ENCODE results near the gene TMCO2.

Gene TMCO2

DNA sequence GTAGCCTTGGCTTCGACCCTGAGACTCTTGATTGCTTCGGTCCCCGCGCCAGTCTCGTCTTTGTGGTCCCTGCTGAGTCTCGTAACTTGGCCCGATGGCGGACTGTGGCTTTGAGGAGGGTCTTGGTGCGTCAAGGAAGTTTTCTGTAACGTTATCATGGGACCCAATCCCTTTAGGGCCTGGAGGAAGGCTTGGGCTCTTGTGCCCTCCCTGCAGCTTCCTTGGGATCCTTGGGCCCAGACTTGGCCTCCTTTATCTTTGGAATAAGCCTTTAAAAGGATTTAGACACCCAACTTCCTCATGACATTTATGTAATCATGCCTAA is 10.7 kb downstream of the TMCO2 start:
- no peak for DNase-seq

- no peak for DNase-seq
These were observed 16.6 kb downstream of the TMCO2 start for GRCh38 chr1:40264354-40264781.

- no peak for DNase-seq
These were observed 17.6 kb downstream of the TMCO2 start for GRCh38 chr1:40265298-40265697.

DNA sequence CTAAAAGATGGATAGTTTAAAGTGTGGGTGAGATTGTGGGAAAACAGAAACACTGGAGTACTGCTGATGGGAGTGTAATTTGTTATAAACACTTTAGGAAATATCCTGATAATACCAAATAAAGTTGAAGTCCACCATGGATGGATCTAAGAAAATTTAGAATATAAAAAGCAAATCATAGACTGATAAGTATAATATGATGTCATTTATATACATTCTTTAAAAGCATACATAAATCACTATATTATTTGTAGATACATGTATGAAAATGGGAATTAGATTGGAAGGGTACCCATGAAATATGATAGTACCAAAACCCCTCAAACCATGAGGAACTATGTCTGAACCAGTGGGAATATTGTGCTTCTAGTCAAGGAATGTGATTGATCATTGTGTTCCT is 18.2 kb downstream of the TMCO2 start:
- DNase-seq: no peak

DNA sequence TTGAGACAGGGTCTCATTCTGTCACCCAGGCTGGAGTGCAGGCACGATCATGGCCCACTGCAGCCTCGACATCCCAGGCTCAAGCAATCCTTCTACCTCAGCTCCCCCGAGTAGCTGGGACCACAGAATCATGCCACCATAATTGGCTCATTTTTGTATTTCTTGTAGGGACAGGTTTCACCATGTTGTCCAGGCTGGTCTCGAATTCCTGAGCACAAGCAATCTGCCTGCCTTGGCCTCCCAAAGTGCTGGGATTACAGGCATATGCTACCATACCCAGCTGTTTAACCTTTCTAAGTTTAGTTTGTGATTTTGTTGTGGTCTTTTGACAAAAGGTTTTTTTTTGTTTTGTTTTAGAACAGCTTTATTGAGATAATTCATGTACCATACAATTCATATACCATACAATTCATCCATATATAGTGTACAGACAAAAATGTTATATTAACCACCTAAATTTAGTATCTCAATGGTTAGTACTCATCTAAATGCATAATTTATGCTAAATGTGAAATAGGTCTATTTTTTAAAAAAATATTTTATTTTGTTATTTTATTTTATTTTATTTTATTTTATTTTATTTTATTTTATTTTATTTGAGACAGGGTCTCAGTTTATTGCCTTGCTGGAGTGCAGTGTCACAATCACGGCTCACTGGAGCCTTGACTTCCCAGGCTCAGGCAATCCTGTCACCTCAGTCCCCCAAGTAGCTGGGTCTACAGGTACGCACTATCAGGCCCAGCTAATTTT is 19.2 kb downstream of the TMCO2 start:
- no peak for DNase-seq

GRCh38 chr1:40267767-40268187 is 20.0 kb downstream of the TMCO2 start:
- no peak for DNase-seq

DNA sequence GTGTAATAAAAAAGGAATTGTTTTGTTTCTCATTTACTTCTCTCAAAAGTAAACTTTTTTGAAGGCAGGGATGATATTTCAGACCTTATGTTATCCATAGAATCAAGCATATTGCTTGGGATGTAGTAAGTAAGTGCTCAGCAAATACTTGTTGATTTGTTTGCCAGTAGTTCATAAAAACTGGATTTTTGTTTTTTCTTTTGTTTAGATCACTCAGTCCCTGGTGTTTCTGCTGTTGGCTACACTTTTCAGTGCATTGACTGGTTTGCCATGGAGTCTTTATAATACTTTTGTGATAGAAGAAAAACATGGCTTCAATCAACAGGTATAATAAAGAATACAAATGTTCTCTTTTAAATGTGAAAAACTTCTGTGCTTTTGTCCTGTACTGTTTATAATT is 20.5 kb downstream of the TMCO2 start:
- no peak for DNase-seq

- no peak for DNase-seq
These were observed 22.6 kb downstream of the TMCO2 start for GRCh38 chr1:40270152-40270834.

DNA sequence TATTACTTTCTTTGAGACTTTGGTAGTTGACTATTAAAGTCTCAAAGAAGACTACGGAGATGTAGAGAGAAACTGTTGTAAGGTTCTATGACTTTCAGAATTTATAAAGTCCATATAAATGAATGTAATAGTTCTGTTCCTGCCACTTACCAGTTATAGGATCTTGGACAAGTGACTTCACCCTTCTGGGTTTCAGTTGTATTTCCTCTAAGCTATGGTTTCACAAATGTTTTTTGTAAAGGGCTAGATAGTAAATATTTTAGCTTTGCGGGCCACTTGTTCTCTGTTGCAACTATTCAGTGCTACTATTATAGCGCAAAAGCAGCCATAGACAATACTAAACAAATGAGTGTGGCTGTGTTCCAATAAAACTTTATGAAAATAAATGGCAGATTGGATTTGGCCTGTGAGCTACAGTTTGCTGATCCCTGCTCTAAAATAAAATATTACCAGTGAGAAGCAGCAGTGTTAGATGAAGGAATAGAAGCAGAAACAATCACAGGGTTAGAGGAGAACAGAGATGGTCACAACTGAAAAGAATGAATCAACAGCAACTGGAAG is 25.0 kb downstream of the TMCO2 start:
- no peak for DNase-seq

GRCh38 chr1:40273547-40274166 is 25.9 kb downstream of the TMCO2 start:
- DNase-seq: no peak

GRCh38 chr1:40274331-40274730 is 26.6 kb downstream of the TMCO2 start:
- no peak for DNase-seq

DNA sequence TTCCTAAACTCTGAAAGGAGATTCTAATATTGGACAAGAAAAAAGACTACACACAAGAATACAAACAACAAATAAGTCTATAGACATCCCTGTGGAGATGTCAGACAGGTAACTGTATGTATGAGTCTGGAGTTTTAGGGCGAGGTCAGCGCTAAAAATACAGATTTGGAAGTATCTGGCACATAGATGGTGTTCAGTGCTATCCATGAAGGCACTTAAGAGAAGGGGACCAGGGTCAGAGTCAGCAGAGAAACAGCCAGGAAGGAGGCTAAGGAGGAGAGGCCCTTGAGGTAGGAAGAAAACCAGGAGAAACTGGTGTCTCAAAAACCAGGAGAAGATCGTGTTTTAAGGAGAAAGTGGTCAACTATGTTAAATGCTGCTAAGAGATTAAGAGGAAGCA is 28.4 kb downstream of the TMCO2 start:
- no peak for DNase-seq

GRCh38 chr1:40281853-40282252 is 34.1 kb downstream of the TMCO2 start:
- DNase-seq: no peak

DNA sequence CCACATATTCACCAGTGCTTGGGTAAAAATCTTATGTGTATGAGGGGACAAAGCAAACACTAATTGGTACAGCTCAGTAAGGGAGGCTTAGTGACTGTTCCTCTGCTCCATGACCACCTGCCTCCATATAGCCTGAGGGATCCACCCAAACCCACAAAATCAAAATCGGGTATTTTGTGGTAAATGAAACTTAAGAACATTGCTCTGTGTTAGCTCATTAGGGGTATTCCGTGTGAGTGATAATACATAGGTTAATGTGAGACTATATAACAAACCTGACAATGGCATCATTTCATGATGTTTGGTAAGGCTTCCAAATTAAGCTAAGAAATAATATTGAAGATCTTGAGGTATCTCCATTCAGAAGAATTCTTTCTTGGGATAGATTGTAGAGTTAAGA is 43.6 kb downstream of the TMCO2 start:
- no peak for DNase-seq

- no peak for DNase-seq
These were observed 51.9 kb downstream of the TMCO2 start for GRCh38 chr1:40299366-40300248.

GRCh38 chr1:40300249-40300567 is 52.5 kb downstream of the TMCO2 start:
- DNase-seq: no peak

GRCh38 chr1:40300651-40301050 is 52.9 kb downstream of the TMCO2 start:
- no peak for DNase-seq

GRCh38 chr1:40301066-40301465 is 53.3 kb downstream of the TMCO2 start:
- no peak for DNase-seq
